H1 (cell line): ENCODE measurements around the gene TBCE. TPM values are rescaled to one million over a fixed set of nuclear protein-coding genes. Genes with fewer than 3 reads are reported as not detected.
"Not testable (repeated sequence)": the region's sequence is repeated elsewhere in the genome, so short reads cannot be mapped to it uniquely, and the experiment has no call there.

ENCODE experiments used
- CTCF ChIA-PET: fragments of 300-600 bp; sonication (Branson Sonifier 250); formaldehyde crosslinking; loops from one replicate; lab custom pipeline; 2021; ENCODE audit not compliant: partially characterized antibody; lab: Charles Lee
- POLR2A ChIA-PET: fragments of 300-600 bp; sonication (Branson Sonifier 250); formaldehyde crosslinking; loops from one replicate; lab custom pipeline; 2021; ENCODE audit warnings: inconsistent platforms; ENCODE audit not compliant: partially characterized antibody; lab: Charles Lee
- DNase-seq, 2 experiments: peaks; one replicate each; pipeline versions ENCODE4 v3.0.0 to v3.0.0-alpha.2; 2010 to 2022; ENCODE audit warnings: low spot score in 2 of 2, low read depth in 1 of 2, mixed read lengths in 1 of 2
- FAIRE-seq: peaks from 2 replicates; lab custom pipeline; 2011; peaks lifted over from hg19 to GRCh38; lab: Jason Lieb, UNC
- H2AFZ ChIP-seq: 2 replicates; pipeline ENCODE4 v1.8.1; 2012; ENCODE audit warnings: low read length, inconsistent platforms
- H2AK5ac ChIP-seq: 2 replicates; pipeline ENCODE4 v1.6.1; 2013; ENCODE audit warnings: low read depth, low read length
- H2BK120ac ChIP-seq: replicated peaks from 2 replicates; pipeline ENCODE3; 2013; ENCODE audit warnings: low read depth, low read length, inconsistent platforms
- H2BK12ac ChIP-seq: 2 replicates; pipeline ENCODE4 v1.6.1; 2013; ENCODE audit warnings: low read depth, low read length
- H2BK15ac ChIP-seq: 2 replicates; pipeline ENCODE4 v1.6.1; 2013; ENCODE audit warnings: low read length
- H2BK20ac ChIP-seq: 2 replicates; pipeline ENCODE4 v1.6.1; 2013; ENCODE audit warnings: low read length
- H2BK5ac ChIP-seq: 2 replicates; pipeline ENCODE4 v1.6.1; 2013; ENCODE audit warnings: low read depth, low read length
- H3K14ac ChIP-seq: 2 replicates; pipeline ENCODE4 v1.6.1; 2013; ENCODE audit warnings: inconsistent platforms; ENCODE audit not compliant: insufficient read length
- H3K18ac ChIP-seq: 2 replicates; pipeline ENCODE4 v1.6.1; 2013; ENCODE audit warnings: low read length; ENCODE audit errors: extremely low read depth
- H3K23ac ChIP-seq: 2 replicates; pipeline ENCODE4 v1.6.1; 2013; ENCODE audit warnings: inconsistent platforms; ENCODE audit not compliant: insufficient read length
- H3K23me2 ChIP-seq: 2 replicates; pipeline ENCODE4 v1.6.1; 2013; ENCODE audit warnings: low read depth, low read length
- H3K27ac ChIP-seq: 2 replicates; pipeline ENCODE4 v1.6.1; 2011; ENCODE audit warnings: low read depth, low read length, inconsistent platforms
- H3K27me3 ChIP-seq, 4 experiments: replicated peaks in 1 of 4; 1 replicate in 1 of 4; 2 replicates in 3 of 4; pipeline versions ENCODE4 v1.6.1 to v1.8.1; 2011 to 2013; ENCODE audit warnings: low read length in 3 of 4, mild to moderate bottlenecking in 3 of 4, inconsistent platforms in 2 of 4, mixed read lengths in 2 of 4, moderate library complexity in 1 of 4; ENCODE audit not compliant: control insufficient read depth in 3 of 4, insufficient read depth in 3 of 4; ENCODE audit errors: extremely low read depth in 1 of 4
- H3K36me3 ChIP-seq, 4 experiments: 2 replicates each; pipeline versions ENCODE4 v1.6.1 to v1.8.1; 2011 to 2013; ENCODE audit warnings: mild to moderate bottlenecking in 4 of 4, low read length in 3 of 4, moderate library complexity in 2 of 4, control low read depth in 1 of 4, inconsistent platforms in 1 of 4; ENCODE audit not compliant: insufficient read depth in 4 of 4, control insufficient read depth in 2 of 4
- H3K4ac ChIP-seq: replicated peaks from 2 replicates; pipeline ENCODE3; 2013; ENCODE audit warnings: low read length, low read depth, mixed read lengths, inconsistent platforms; ENCODE audit not compliant: insufficient read length
- H3K4me1 ChIP-seq, 4 experiments: replicated peaks in 1 of 4; 1 replicate in 1 of 4; 2 replicates in 3 of 4; pipeline versions ENCODE4 v1.6.1 to v1.8.1; 2011 to 2013; ENCODE audit warnings: low read length in 3 of 4, inconsistent platforms in 2 of 4, mixed read lengths in 1 of 4; ENCODE audit not compliant: insufficient read depth in 4 of 4, control insufficient read depth in 3 of 4
- H3K4me2 ChIP-seq, 2 experiments: 2 replicates each; pipeline versions ENCODE4 v1.6.1 to v1.8.1; 2011 to 2013; ENCODE audit warnings: low read depth in 2 of 2, low read length in 2 of 2, control low read depth in 1 of 2, inconsistent platforms in 1 of 2, mild to moderate bottlenecking in 1 of 2; ENCODE audit not compliant: insufficient read depth in 1 of 2
- H3K4me3 ChIP-seq, 4 experiments: fragments of 200-600, 300-600 bp in 1 of 4; sonication (generic), shearing (Covaris generic), sonication (Bioruptor Twin) in 1 of 4; 2 replicates each; pipeline versions ENCODE4 v1.5.1 to v1.8.1; 2011 to 2016; ENCODE audit warnings: low read length in 4 of 4, low read depth in 3 of 4, control low read depth in 2 of 4, inconsistent platforms in 2 of 4, mild to moderate bottlenecking in 2 of 4, mixed read lengths in 1 of 4, moderate library complexity in 1 of 4; ENCODE audit not compliant: insufficient read depth in 2 of 4; ENCODE audit errors: extremely low read depth in 1 of 4
- H3K56ac ChIP-seq: replicated peaks from 2 replicates; pipeline ENCODE3; 2013; ENCODE audit warnings: low read depth, mild to moderate bottlenecking, mixed read lengths, low read length, inconsistent platforms; ENCODE audit not compliant: insufficient read length
- H3K79me1 ChIP-seq: 2 replicates; pipeline ENCODE4 v1.6.1; 2013; ENCODE audit warnings: low read depth, low read length, control low read depth
- H3K79me2 ChIP-seq, 2 experiments: 2 replicates each; pipeline versions ENCODE4 v1.6.1 to v1.8.1; 2012 to 2013; ENCODE audit warnings: low read length in 2 of 2, mild to moderate bottlenecking in 2 of 2, inconsistent platforms in 1 of 2; ENCODE audit not compliant: insufficient read depth in 2 of 2, control insufficient read depth in 1 of 2
- H3K9ac ChIP-seq, 4 experiments: replicated peaks in 1 of 4; 1 replicate in 1 of 4; 2 replicates in 3 of 4; pipeline versions ENCODE4 v1.6.1 to v1.8.1; 2011 to 2013; ENCODE audit warnings: low read depth in 3 of 4, low read length in 3 of 4, control low read depth in 2 of 4, mild to moderate bottlenecking in 2 of 4, moderate library complexity in 2 of 4, inconsistent platforms in 1 of 4; ENCODE audit errors: extremely low read depth in 1 of 4
- H3K9me3 ChIP-seq, 2 experiments: 2 replicates each; pipeline versions ENCODE4 v1.6.1 to v1.8.1; 2012 to 2013; ENCODE audit warnings: mild to moderate bottlenecking in 2 of 2, moderate library complexity in 2 of 2, control low read depth in 1 of 2, inconsistent platforms in 1 of 2, low read depth in 1 of 2, low read length in 1 of 2, mixed read lengths in 1 of 2; ENCODE audit not compliant: insufficient read depth in 2 of 2
- H4K20me1 ChIP-seq, 2 experiments: replicated peaks in 1 of 2; 2 replicates each; pipeline versions ENCODE3 to v1.8.1; 2011 to 2013; ENCODE audit warnings: inconsistent platforms in 2 of 2, low read length in 2 of 2, mild to moderate bottlenecking in 1 of 2; ENCODE audit not compliant: insufficient read depth in 2 of 2, control insufficient read depth in 1 of 2
- H4K5ac ChIP-seq: 2 replicates; pipeline ENCODE4 v1.6.1; 2013; ENCODE audit warnings: low read length, low read depth, mixed read lengths, inconsistent platforms; ENCODE audit not compliant: insufficient read length
- H4K8ac ChIP-seq: 2 replicates; pipeline ENCODE4 v1.8.0; 2013; ENCODE audit warnings: mild to moderate bottlenecking, moderate library complexity, low read length, inconsistent platforms; ENCODE audit not compliant: insufficient read depth; ENCODE audit errors: extremely low read depth
- H4K91ac ChIP-seq: replicated peaks from 2 replicates; pipeline ENCODE3; 2013; ENCODE audit warnings: low read length, mixed read lengths, inconsistent platforms; ENCODE audit not compliant: insufficient read length
- WGBS, 2 experiments: shearing (Covaris generic) in 1 of 2; methylation state at CpG; one replicate each; pipeline versions ENCODE4 v1.1.6 to v1.1.7; 2013 to 2015; ENCODE audit warnings: low lambda C conversion rate in 2 of 2, mixed read lengths in 2 of 2, inconsistent platforms in 1 of 2, low coverage in 1 of 2, missing lambda C conversion rate in 1 of 2; ENCODE audit not compliant: insufficient replicate concordance in 2 of 2, insufficient coverage in 1 of 2, insufficient read length in 1 of 2; ENCODE audit errors: extremely low coverage in 1 of 2, missing lambda C conversion rate in 1 of 2; 5-methylcytosine and 5-hydroxymethylcytosine counted together
- polyA plus RNA-seq, 7 experiments: library from polyadenylated mRNA; depleted of rRNA in 3 of 7; stranded (reverse) in 5 of 7; unstranded in 2 of 7; fragments of >200 nt in 5 of 7; fragments of 200-250 nt in 2 of 7; gene quantifications; 1 replicate in 5 of 7; 2 replicates in 1 of 7; 4 replicates in 1 of 7; pipeline versions ENCODE4 v1.2.1 to v1.2.3, GENCODE V29; 2011 to 2013; ENCODE audit warnings: missing spikeins in 2 of 7, mixed read lengths in 2 of 7
- total RNA-seq: library from RNA; stranded (reverse); fragmentation: NEBNext Ultra II Directional; extraction: Animal tissue kit (Norgen Biotek cat#: 25700); gene quantifications from 2 replicates; pipeline ENCODE4 v1.2.1, GENCODE V29; 2021

The TBCE gene
- total and polyA plus RNA-seq, 2 of the 8 experiments (the other 6 are each of a cell fraction or from before 2014, with no cell fraction given) = 22.7 to 42.9 TPM

- H3K23me2 ChIP-seq, H3K4me3 ChIP-seq, H3K9me3 ChIP-seq, H2AFZ ChIP-seq, H2BK20ac ChIP-seq, H3K27ac ChIP-seq, H4K20me1 ChIP-seq, POLR2A ChIA-PET, H4K8ac ChIP-seq, H3K56ac ChIP-seq, H3K79me2 ChIP-seq, H3K4ac ChIP-seq, H2BK5ac ChIP-seq, H3K79me1 ChIP-seq, DNase-seq, H2BK120ac ChIP-seq, FAIRE-seq, H2AK5ac ChIP-seq, H3K4me2 ChIP-seq, H4K5ac ChIP-seq, H3K14ac ChIP-seq, H3K27me3 ChIP-seq, H4K91ac ChIP-seq, H3K9ac ChIP-seq, H3K18ac ChIP-seq, H2BK15ac ChIP-seq, H2BK12ac ChIP-seq, H3K4me1 ChIP-seq, H3K23ac ChIP-seq, CTCF ChIA-PET: not testable (repeated sequence)
- 80% methylated on average over 1 of the region's 3 CpGs; no CpG with 5 or more reads in 1 of the 2 experiments for WGBS, 2 experiments
- peaks cover 0 to 19% (median 9%) of the 10 kb centered on the region in 4 experiments; a peak in 5 of 8 replicates for H3K36me3 ChIP-seq
Observed at GRCh38 chr1:235381955-235382739, 14.9 kb downstream of the TBCE start.
